Common myeloid progenitor, CD34-positive (primary cell): Measurements from ENCODE around the gene LFNG.
A peak's percentile ranks its signal among the peaks of the same experiment; 100 is the strongest.

Experiments used
- CTCF ChIA-PET: fragments of 350-600 bp; sonication (Branson Sonifier 250); formaldehyde crosslinking; loops from one replicate; lab custom pipeline; 2021; ENCODE audit warnings: antibody characterized with exemption; lab: Charles Lee
- POLR2A ChIA-PET: fragments of 350-600 bp; sonication (Branson Sonifier 250); formaldehyde crosslinking; loops from one replicate; lab custom pipeline; 2021; ENCODE audit warnings: antibody characterized with exemption; lab: Charles Lee
- DNase-seq, 3 donors: peaks; one replicate each; pipeline versions ENCODE4 v3.0.0 to v3.0.0-alpha.2; 2013
- H3K27ac ChIP-seq, 2 experiments: 1 replicate in 1 of 2; 2 replicates in 1 of 2; pipeline ENCODE4 v1.7.0; 2013; ENCODE audit warnings: inconsistent platforms in 2 of 2, low read length in 2 of 2, mild to moderate bottlenecking in 2 of 2, low read depth in 1 of 2, moderate library complexity in 1 of 2; ENCODE audit not compliant: severe bottlenecking in 2 of 2, insufficient read depth in 1 of 2, poor library complexity in 1 of 2
- H3K27me3 ChIP-seq, 5 experiments: replicated peaks in 2 of 5; 1 replicate in 3 of 5; 2 replicates in 2 of 5; pipeline versions ENCODE4 v1.6.1 to v1.7.0; 2013; ENCODE audit warnings: low read length in 4 of 5, mild to moderate bottlenecking in 2 of 5, moderate library complexity in 2 of 5, inconsistent platforms in 1 of 5; ENCODE audit not compliant: insufficient read depth in 5 of 5, control insufficient read depth in 4 of 5
- H3K36me3 ChIP-seq, 4 experiments: 1 replicate in 2 of 4; 2 replicates in 2 of 4; pipeline versions ENCODE4 v1.6.1 to v1.7.0; 2013; ENCODE audit warnings: low read length in 3 of 4, control low read depth in 1 of 4, mild to moderate bottlenecking in 1 of 4; ENCODE audit not compliant: control insufficient read depth in 4 of 4, insufficient read depth in 4 of 4
- H3K4me1 ChIP-seq, 4 experiments: 1 replicate in 3 of 4; 2 replicates in 1 of 4; pipeline versions ENCODE4 v1.6.1 to v1.7.1; 2013; ENCODE audit warnings: low read length in 3 of 4, mild to moderate bottlenecking in 3 of 4, control low read depth in 1 of 4, inconsistent platforms in 1 of 4, moderate library complexity in 1 of 4; ENCODE audit not compliant: control insufficient read depth in 4 of 4, insufficient read depth in 4 of 4; ENCODE audit errors: control extremely low read depth in 1 of 4
- H3K4me3 ChIP-seq, 7 experiments: 1 replicate in 4 of 7; 2 replicates in 3 of 7; pipeline versions ENCODE4 v1.5.1 to v1.7.0; 2013; ENCODE audit warnings: mild to moderate bottlenecking in 7 of 7, low read length in 6 of 7, moderate library complexity in 6 of 7, inconsistent platforms in 2 of 7, low read depth in 2 of 7, control low read depth in 1 of 7; ENCODE audit not compliant: insufficient read depth in 4 of 7, control insufficient read depth in 1 of 7; ENCODE audit errors: extremely low read depth in 1 of 7
- H3K9me3 ChIP-seq, 5 experiments: 1 replicate in 4 of 5; 2 replicates in 1 of 5; pipeline versions ENCODE4 v1.6.1 to v1.7.1; 2013; ENCODE audit warnings: low read length in 4 of 5, mild to moderate bottlenecking in 2 of 5, inconsistent platforms in 1 of 5, low read depth in 1 of 5, moderate library complexity in 1 of 5; ENCODE audit not compliant: control insufficient read depth in 4 of 5, insufficient read depth in 2 of 5; ENCODE audit errors: control extremely low read depth in 1 of 5
- WGBS: methylation state at CpG from one replicate; pipeline ENCODE4 v1.1.5; 2013; ENCODE audit not compliant: insufficient coverage; 5-methylcytosine and 5-hydroxymethylcytosine counted together

LFNG gene

GRCh38 chr7:2524808-2525657 lies 5.5 kb downstream of the LFNG start:
- WGBS: 91% methylated on average over 45 of the region's 53 CpGs
- H3K36me3 ChIP-seq: peaks cover 0 to 26% (median 9%) of the 10 kb centered on the region in 4 experiments
- H3K27ac ChIP-seq: no peak overlapping the region
- peaks cover 11 to 99% (median 96%) of the 10 kb centered on the region in 4 experiments for H3K4me1 ChIP-seq
- POLR2A ChIA-PET: interaction anchor here (1.9 kb wide), 1 partner anchor 14 kb away, joined by 10 read pairs; no protein-coding TSS in a partner anchor
- no peak overlapping the region for H3K4me3 ChIP-seq
- DNase-seq: no peak
- no peaks in the 10 kb centered on the region for H3K9me3 ChIP-seq
- H3K27me3 ChIP-seq: peaks cover 0 to 4% (median 0%) of the 10 kb centered on the region in 5 experiments
- CTCF ChIA-PET: interaction anchor here (1.0 to 6.6 kb wide), 2 partner anchors 14 to 37 kb away, joined by 4 to 22 read pairs; no protein-coding TSS in a partner anchor

- Histone ChIP-seq H3K27me3 (no peaks in the 10 kb centered on the region), H3K4me1 (peaks cover 11 to 99% (median 96%) of the 10 kb centered on the region in 4 experiments), H3K27ac (no peak overlapping the region), H3K36me3 (peaks cover 0 to 26% (median 9%) of the 10 kb centered on the region in 4 experiments), H3K4me3 (no peak overlapping the region), H3K9me3 (no peaks in the 10 kb centered on the region)
- ChIA-PET CTCF (interaction anchor here (1.0 to 6.6 kb wide), 3 partner anchors 9 to 20 kb away, joined by 3 to 22 read pairs (median 3); no protein-coding TSS in a partner anchor), POLR2A (interaction anchor here (1.9 kb wide), 1 partner anchor 15 kb away, joined by 10 read pairs; no protein-coding TSS in a partner anchor)
- 79% methylated on average over 26 of the region's 36 CpGs for WGBS
- DNase-seq: no peak
Observed at GRCh38 chr7:2525658-2526630, 6.4 kb downstream of the LFNG start.

GRCh38 chr7:2526659-2527504 lies 7.3 kb downstream of the LFNG start:
- 97% methylated on average over 32 of the region's 40 CpGs for WGBS
- H3K9me3 ChIP-seq: no peaks in the 10 kb centered on the region
- peaks cover 0 to 26% (median 9%) of the 10 kb centered on the region in 4 experiments for H3K36me3 ChIP-seq
- no peak for DNase-seq
- no peaks in the 10 kb centered on the region for H3K27me3 ChIP-seq
- no peak overlapping the region for H3K27ac ChIP-seq
- ChIA-PET POLR2A (interaction anchor here (1.1 to 1.9 kb wide), 2 partner anchors 16 kb away, joined by 5 to 10 read pairs; no protein-coding TSS in a partner anchor), CTCF (interaction anchor here (0.9 to 6.6 kb wide), 5 partner anchors 10 to 57 kb away, joined by 3 to 22 read pairs (median 4); partner anchors contain the start of gene BRAT1)
- H3K4me3 ChIP-seq: no peak overlapping the region
- peaks cover 7 to 96% (median 92%) of the 10 kb centered on the region in 4 experiments for H3K4me1 ChIP-seq

- no peaks in the 10 kb centered on the region for H3K27me3 ChIP-seq
- H3K4me3 ChIP-seq: peak overlapping the region in 2 of 7 experiments; percentile 41 to 66
- POLR2A ChIA-PET: interaction anchor here (0.9 to 2.7 kb wide), 3 partner anchors 17 to 35 kb away, joined by 3 to 8 read pairs (median 5); no protein-coding TSS in a partner anchor
- peaks cover 0 to 26% (median 9%) of the 10 kb centered on the region in 4 experiments for H3K36me3 ChIP-seq
- DNase-seq: peak in 2 of 3 donors; percentile 41 to 59
- peaks cover 6 to 87% (median 83%) of the 10 kb centered on the region in 4 experiments for H3K4me1 ChIP-seq
- WGBS: 80% methylated on average over 10 of the region's 17 CpGs
- H3K9me3 ChIP-seq: no peaks in the 10 kb centered on the region
- CTCF ChIA-PET: interaction anchor here (0.9 to 6.6 kb wide), 6 partner anchors 17 to 182 kb away, joined by 3 to 22 read pairs (median 6); partner anchors contain the start of gene BRAT1
- H3K27ac ChIP-seq: peak overlapping the region in 1 of 2 experiments; percentile 87
Observed at GRCh38 chr7:2527505-2528467, 8.2 kb downstream of the LFNG start.

- CTCF ChIA-PET: interaction anchor here (0.9 to 6.6 kb wide), 8 partner anchors 11 to 181 kb away, joined by 3 to 22 read pairs (median 5); no protein-coding TSS in a partner anchor
- Histone ChIP-seq H3K27ac (peak overlapping the region in 1 of 2 experiments; percentile 87), H3K4me3 (peak overlapping the region in 5 of 7 experiments; percentile 1 to 66 (median 50)), H3K4me1 (peaks cover 6 to 79% (median 75%) of the 10 kb centered on the region in 4 experiments), H3K36me3 (peaks cover 0 to 26% (median 9%) of the 10 kb centered on the region in 4 experiments), H3K27me3 (no peaks in the 10 kb centered on the region), H3K9me3 (no peaks in the 10 kb centered on the region)
- 44% methylated on average over 18 of the region's 18 CpGs for WGBS
- POLR2A ChIA-PET: interaction anchor here (0.6 to 2.7 kb wide), 5 partner anchors 17 to 210 kb away, joined by 3 to 28 read pairs (median 7); no protein-coding TSS in a partner anchor
- no peak for DNase-seq
Observed at GRCh38 chr7:2528481-2529095, 9.0 kb downstream of the LFNG start.
